Neural cell (in vitro differentiated cells): ENCODE measurements around the gene MEX3A. TPM values are rescaled to one million over a fixed set of nuclear protein-coding genes. Genes with fewer than 3 reads are reported as not detected.
"Not testable (repeated sequence)": the region's sequence is repeated elsewhere in the genome, so short reads cannot be mapped to it uniquely, and the experiment has no call there.

Source experiments
- H2AFZ ChIP-seq: fragments of 200-600, 300-800 bp; sonication (generic), shearing (Covaris generic); 2 replicates; pipeline ENCODE4 v1.6.0; 2014; ENCODE audit warnings: low read depth, mild to moderate bottlenecking, antibody characterized with exemption, low read length, moderate library complexity
- H3F3A ChIP-seq: fragments of 200-600 bp; shearing (Covaris generic); 2 replicates; pipeline ENCODE4 v1.6.1; 2016; ENCODE audit warnings: mild to moderate bottlenecking, moderate library complexity, mixed read lengths, antibody characterized with exemption, low read length; ENCODE audit not compliant: insufficient read depth, poor library complexity, severe bottlenecking
- H3K27ac ChIP-seq: fragments of 200-600, 300-800 bp; sonication (generic), shearing (Covaris generic); 2 replicates; pipeline ENCODE4 v1.5.1; 2014; ENCODE audit warnings: mild to moderate bottlenecking, low read length, moderate library complexity
- H3K27me3 ChIP-seq: fragments of 300-800, 200-600 bp; sonication (generic), shearing (Covaris generic); 2 replicates; pipeline ENCODE4 v1.6.0; 2014; ENCODE audit warnings: mild to moderate bottlenecking, low read depth, low read length, moderate library complexity; ENCODE audit not compliant: insufficient read depth
- H3K36me3 ChIP-seq: fragments of 300-800, 200-600 bp; sonication (generic), shearing (Covaris generic); 2 replicates; pipeline ENCODE4 v1.5.1; 2014; ENCODE audit warnings: mild to moderate bottlenecking, antibody characterized with exemption, low read length, moderate library complexity; ENCODE audit not compliant: insufficient read depth
- H3K4me2 ChIP-seq: fragments of 300-800, 200-600 bp; sonication (generic), shearing (Covaris generic); 2 replicates; pipeline ENCODE4 v1.6.0; 2014; ENCODE audit warnings: mild to moderate bottlenecking, low read length
- H3K4me3 ChIP-seq: fragments of 300-800, 200-600 bp; sonication (generic), shearing (Covaris generic); 2 replicates; pipeline ENCODE4 v1.5.1; 2014; ENCODE audit warnings: mild to moderate bottlenecking, low read length, moderate library complexity
- H3K79me2 ChIP-seq: fragments of 200-600 bp; shearing (Covaris generic); replicated peaks from 2 replicates; pipeline ENCODE4 v1.6.0; 2014; ENCODE audit warnings: mild to moderate bottlenecking, low read length, moderate library complexity; ENCODE audit not compliant: insufficient read depth
- H3K9ac ChIP-seq: fragments of 300-800, 200-600 bp; sonication (generic), shearing (Covaris generic); 2 replicates; pipeline ENCODE4 v1.6.1; 2016; ENCODE audit warnings: mild to moderate bottlenecking, low read length, mixed read lengths
- H3K9me2 ChIP-seq: fragments of 200-600 bp; shearing (Covaris generic); 2 replicates; pipeline ENCODE4 v1.6.1; 2016; ENCODE audit warnings: mild to moderate bottlenecking, low read length, mixed read lengths; ENCODE audit not compliant: insufficient read depth
- H3K9me3 ChIP-seq: fragments of 200-600, 300-800 bp; sonication (generic), shearing (Covaris generic); 2 replicates; pipeline ENCODE4 v1.6.1; 2016; ENCODE audit warnings: mild to moderate bottlenecking, mixed run types, low read length, moderate library complexity, mixed read lengths
- H4K20me1 ChIP-seq: fragments of 200-600 bp; shearing (Covaris generic); 2 replicates; pipeline ENCODE4 v1.6.1; 2016; ENCODE audit warnings: mild to moderate bottlenecking, mixed run types; ENCODE audit not compliant: insufficient read depth
- EP300 ChIP-seq: fragments of 450-650 bp; conservative IDR thresholded peaks from 2 replicates; pipeline ENCODE4 v1.6.1; 2014; ENCODE audit warnings: antibody characterized with exemption, mild to moderate bottlenecking, moderate library complexity; ENCODE audit not compliant: poor library complexity, severe bottlenecking
- EZH2 ChIP-seq: fragments of 200-600, 300-800 bp; shearing (Covaris generic), sonication (generic); IDR thresholded peaks from 2 replicates; pipeline ENCODE4 v1.6.1; 2014; ENCODE audit warnings: antibody characterized with exemption, low read length, borderline replicate concordance, mild to moderate bottlenecking; ENCODE audit not compliant: insufficient read depth, poor library complexity, severe bottlenecking
- MXI1 ChIP-seq: fragments of 450-650 bp; conservative IDR thresholded peaks from 2 replicates; pipeline ENCODE4 v1.6.1; 2014; ENCODE audit warnings: antibody characterized with exemption, mild to moderate bottlenecking; ENCODE audit not compliant: poor library complexity, severe bottlenecking
- POLR2AphosphoS5 ChIP-seq: IDR thresholded peaks from 2 replicates; pipeline ENCODE4 v1.6.1; 2012
- RAD21 ChIP-seq: fragments of 450-650 bp; conservative IDR thresholded peaks from 2 replicates; pipeline ENCODE4 v1.6.1; 2014; ENCODE audit warnings: antibody characterized with exemption, mild to moderate bottlenecking, moderate library complexity
- SMC3 ChIP-seq: fragments of 450-650 bp; conservative IDR thresholded peaks from 2 replicates; pipeline ENCODE4 v1.6.1; 2014; ENCODE audit warnings: antibody characterized with exemption, mild to moderate bottlenecking, moderate library complexity; ENCODE audit not compliant: poor library complexity
- TAF1 ChIP-seq: IDR thresholded peaks from 2 replicates; pipeline ENCODE4 v1.6.1; 2012; ENCODE audit warnings: low read depth
- polyA plus RNA-seq: library from polyadenylated mRNA; depleted of rRNA; stranded (reverse); fragments of >200 nt; gene quantifications from 2 replicates; pipeline ENCODE4 v1.2.3, GENCODE V29; 2014
- TF ChIP-seq, protein P1 (sequence below): fragments of 450-650 bp; IDR thresholded peaks from 2 replicates; pipeline ENCODE4 v1.5.1; 2014; ENCODE audit warnings: antibody characterized with exemption, mild to moderate bottlenecking, moderate library complexity; ENCODE audit not compliant: poor library complexity, severe bottlenecking
- TF ChIP-seq, protein P2 (sequence below): IDR thresholded peaks from 2 replicates; pipeline ENCODE4 v1.6.1; 2012; ENCODE audit warnings: borderline replicate concordance

The MEX3A gene
- polyA plus RNA-seq, 1 donor from 2014 or later, result 39.8 TPM

DNA sequence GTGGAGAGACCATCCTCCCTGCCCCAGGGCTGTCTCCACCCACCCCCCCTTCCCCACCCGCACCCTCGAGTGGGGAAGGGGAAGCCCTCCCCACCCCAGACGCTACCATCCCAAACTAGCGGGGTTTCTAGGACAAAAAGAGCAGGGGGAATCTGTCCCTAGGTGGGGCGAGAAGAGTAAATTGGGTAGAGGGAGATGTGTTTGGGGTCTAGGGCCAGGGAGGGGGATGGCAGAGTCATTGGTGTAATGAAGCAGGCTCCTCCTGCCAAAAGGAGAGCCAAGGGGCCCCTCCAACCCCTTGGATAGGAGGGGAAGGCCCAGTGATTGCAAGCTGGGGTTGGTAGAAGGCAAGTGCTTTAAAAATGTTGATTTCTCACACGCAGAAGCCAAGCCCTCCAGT is 10.0 kb downstream of the MEX3A start:
- H2AFZ ChIP-seq, result no peak overlapping the region
- no peaks in the 10 kb centered on the region for H3K9me2 ChIP-seq
- H4K20me1 ChIP-seq, result peaks cover 45% of the 10 kb centered on the region
- no peak overlapping the region for H3K27ac ChIP-seq
- H3K9ac ChIP-seq, result no peak overlapping the region
- peaks cover 9% of the 10 kb centered on the region for H3K36me3 ChIP-seq
- H3K4me2 ChIP-seq, result no peak overlapping the region
- H3K9me3 ChIP-seq, result no peaks in the 10 kb centered on the region
- H3K27me3 ChIP-seq, result no peaks in the 10 kb centered on the region
- TF ChIP-seq, protein P1, sequence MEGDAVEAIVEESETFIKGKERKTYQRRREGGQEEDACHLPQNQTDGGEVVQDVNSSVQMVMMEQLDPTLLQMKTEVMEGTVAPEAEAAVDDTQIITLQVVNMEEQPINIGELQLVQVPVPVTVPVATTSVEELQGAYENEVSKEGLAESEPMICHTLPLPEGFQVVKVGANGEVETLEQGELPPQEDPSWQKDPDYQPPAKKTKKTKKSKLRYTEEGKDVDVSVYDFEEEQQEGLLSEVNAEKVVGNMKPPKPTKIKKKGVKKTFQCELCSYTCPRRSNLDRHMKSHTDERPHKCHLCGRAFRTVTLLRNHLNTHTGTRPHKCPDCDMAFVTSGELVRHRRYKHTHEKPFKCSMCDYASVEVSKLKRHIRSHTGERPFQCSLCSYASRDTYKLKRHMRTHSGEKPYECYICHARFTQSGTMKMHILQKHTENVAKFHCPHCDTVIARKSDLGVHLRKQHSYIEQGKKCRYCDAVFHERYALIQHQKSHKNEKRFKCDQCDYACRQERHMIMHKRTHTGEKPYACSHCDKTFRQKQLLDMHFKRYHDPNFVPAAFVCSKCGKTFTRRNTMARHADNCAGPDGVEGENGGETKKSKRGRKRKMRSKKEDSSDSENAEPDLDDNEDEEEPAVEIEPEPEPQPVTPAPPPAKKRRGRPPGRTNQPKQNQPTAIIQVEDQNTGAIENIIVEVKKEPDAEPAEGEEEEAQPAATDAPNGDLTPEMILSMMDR, result no peak
- TF ChIP-seq POLR2AphosphoS5 (no peak), EZH2 (no peak), MXI1 (no peak), EP300 (no peak), RAD21 (no peak), SMC3 (no peak), TAF1 (no peak)
- TF ChIP-seq, protein P2, sequence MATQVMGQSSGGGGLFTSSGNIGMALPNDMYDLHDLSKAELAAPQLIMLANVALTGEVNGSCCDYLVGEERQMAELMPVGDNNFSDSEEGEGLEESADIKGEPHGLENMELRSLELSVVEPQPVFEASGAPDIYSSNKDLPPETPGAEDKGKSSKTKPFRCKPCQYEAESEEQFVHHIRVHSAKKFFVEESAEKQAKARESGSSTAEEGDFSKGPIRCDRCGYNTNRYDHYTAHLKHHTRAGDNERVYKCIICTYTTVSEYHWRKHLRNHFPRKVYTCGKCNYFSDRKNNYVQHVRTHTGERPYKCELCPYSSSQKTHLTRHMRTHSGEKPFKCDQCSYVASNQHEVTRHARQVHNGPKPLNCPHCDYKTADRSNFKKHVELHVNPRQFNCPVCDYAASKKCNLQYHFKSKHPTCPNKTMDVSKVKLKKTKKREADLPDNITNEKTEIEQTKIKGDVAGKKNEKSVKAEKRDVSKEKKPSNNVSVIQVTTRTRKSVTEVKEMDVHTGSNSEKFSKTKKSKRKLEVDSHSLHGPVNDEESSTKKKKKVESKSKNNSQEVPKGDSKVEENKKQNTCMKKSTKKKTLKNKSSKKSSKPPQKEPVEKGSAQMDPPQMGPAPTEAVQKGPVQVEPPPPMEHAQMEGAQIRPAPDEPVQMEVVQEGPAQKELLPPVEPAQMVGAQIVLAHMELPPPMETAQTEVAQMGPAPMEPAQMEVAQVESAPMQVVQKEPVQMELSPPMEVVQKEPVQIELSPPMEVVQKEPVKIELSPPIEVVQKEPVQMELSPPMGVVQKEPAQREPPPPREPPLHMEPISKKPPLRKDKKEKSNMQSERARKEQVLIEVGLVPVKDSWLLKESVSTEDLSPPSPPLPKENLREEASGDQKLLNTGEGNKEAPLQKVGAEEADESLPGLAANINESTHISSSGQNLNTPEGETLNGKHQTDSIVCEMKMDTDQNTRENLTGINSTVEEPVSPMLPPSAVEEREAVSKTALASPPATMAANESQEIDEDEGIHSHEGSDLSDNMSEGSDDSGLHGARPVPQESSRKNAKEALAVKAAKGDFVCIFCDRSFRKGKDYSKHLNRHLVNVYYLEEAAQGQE, result no peak
- no peak overlapping the region for H3K4me3 ChIP-seq
- peaks cover 5% of the 10 kb centered on the region for H3F3A ChIP-seq
- H3K79me2 ChIP-seq, result peaks cover 35% of the 10 kb centered on the region

DNA sequence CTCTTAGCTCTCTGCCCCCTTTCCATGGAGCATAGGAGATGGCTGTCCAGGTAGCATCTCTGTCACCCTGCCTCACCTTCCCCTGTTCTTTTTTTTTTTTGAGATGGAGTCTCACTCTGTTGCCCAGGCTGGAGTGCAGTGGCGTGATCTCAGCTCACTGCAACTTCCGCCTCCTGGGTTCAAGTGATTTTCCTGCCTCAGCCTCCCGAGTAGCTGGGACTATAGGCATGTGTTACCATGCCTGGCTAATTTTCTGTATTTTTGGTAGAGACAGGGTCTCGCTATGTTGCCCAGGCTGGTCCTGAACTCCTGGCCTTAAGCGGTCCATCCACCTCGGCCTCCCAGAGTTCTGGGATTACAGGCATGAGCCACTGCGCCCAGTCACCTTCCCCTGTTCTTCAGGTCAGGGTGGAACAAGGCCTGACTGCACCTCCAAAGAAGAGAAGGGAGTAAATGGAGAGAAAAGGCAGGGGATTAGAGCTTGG is 10.9 kb downstream of the MEX3A start:
- peaks cover 36% of the 10 kb centered on the region for H4K20me1 ChIP-seq
- H3K27me3 ChIP-seq, H3K36me3 ChIP-seq, H2AFZ ChIP-seq, H3K27ac ChIP-seq, H3K4me3 ChIP-seq, H3K9me3 ChIP-seq, H3K4me2 ChIP-seq, H3K9me2 ChIP-seq, H3F3A ChIP-seq, H3K9ac ChIP-seq: not testable (repeated sequence)
- peak; percentile 9 for TF ChIP-seq POLR2AphosphoS5
- H3K79me2 ChIP-seq, result peaks cover 27% of the 10 kb centered on the region

DNA sequence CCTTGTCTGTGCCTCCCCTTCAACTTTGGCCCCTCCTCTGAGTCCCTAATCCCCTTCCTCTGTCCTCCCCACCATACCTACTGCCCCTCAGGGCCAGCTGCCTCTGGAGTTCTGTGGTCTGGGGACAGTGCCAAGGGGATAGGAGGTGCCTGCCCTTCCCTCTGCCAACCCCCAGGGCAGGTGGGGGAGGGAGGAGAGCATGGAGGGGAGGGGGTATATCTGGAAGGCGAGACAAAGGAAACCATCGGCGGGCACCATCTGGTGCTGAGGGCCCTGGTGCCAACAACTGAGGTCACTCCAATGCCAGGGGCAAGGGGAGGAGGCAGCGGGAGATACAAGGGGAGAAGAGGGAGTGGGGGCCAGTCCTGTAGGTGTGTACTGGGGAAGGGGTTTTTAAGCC is 11.7 kb downstream of the MEX3A start:
- peaks cover 5% of the 10 kb centered on the region for H3F3A ChIP-seq
- H3K36me3 ChIP-seq, result peaks cover 6% of the 10 kb centered on the region
- H3K79me2 ChIP-seq, result peaks cover 19% of the 10 kb centered on the region
- H3K27me3 ChIP-seq, result no peaks in the 10 kb centered on the region
- H3K9ac ChIP-seq, result no peak overlapping the region
- H3K4me3 ChIP-seq, result no peak overlapping the region
- no peaks in the 10 kb centered on the region for H3K9me2 ChIP-seq
- no peak overlapping the region for H3K4me2 ChIP-seq
- peaks cover 28% of the 10 kb centered on the region for H4K20me1 ChIP-seq
- H3K9me3 ChIP-seq, result no peaks in the 10 kb centered on the region
- TF ChIP-seq MXI1, result no peak
- TF ChIP-seq POLR2AphosphoS5, result peak; percentile 7
- H2AFZ ChIP-seq, result no peak overlapping the region
- no peak overlapping the region for H3K27ac ChIP-seq
